ENCODE data around the gene SNX27.
"Not testable (repeated sequence)": the region's sequence is repeated elsewhere in the genome, so short reads cannot be mapped to it uniquely, and the experiment has no call there.

The SNX27 gene

DNA sequence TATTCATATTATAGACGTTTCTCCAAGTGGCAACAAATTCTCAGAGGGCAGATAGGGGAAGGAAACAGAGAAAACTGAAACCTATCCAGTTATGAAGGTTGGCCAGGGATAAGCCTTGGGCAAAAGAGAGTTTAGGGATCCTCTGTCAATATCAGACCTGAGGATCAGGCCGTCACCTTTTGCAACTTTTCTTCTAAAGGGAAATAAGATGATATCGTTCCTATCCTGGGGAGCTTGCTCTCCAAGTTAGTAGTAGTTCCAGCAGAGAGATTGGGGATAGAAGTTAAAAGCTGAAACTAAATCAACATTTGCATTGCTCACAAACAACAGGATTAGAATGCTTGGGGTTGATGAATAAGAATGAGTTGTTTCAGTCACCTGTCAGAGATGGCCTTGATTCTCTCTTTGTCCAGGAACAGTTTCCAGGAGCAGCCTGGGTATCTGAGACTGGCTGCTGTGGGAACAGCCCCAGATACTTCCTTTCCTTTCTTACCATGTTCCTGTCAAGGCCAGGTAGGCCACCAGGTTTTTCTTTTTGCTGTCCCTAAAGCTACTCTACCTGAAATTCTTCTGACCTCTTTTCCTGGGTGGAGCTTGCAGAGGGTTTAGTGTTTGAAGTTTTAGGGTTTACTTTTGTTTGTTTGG is 112.0 kb downstream of the SNX27 start:
- no peak for DNase-seq

- DNase-seq, result no peak
Measured at GRCh38 chr1:151728151-151729054, 116.6 kb downstream of the SNX27 start.

- no peak for DNase-seq
Measured at GRCh38 chr1:151729157-151729965, 117.5 kb downstream of the SNX27 start.

GRCh38 chr1:151729966-151730291 is 118.1 kb downstream of the SNX27 start:
- DNase-seq, result no peak

- no peak for DNase-seq
Measured at GRCh38 chr1:151733126-151733525, 121.3 kb downstream of the SNX27 start.

DNA sequence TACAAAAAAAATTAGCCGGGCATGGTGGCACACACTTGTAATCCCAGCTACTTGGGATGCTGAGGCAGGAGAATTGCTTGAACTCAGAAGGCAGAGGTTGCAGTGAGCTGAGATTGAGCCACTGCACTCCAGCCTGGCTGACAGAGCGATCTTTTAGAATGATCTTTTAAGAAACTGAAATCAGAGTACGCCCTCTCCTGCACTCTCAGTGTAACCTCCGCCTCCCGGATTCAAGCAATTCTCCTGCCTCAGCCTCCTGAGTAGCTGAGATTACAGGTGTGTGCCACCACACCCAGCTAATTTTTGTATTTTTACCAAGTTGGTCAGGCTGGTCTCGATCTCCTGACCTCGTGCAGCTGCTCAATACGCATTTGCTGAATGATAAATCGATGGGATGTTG is 122.1 kb downstream of the SNX27 start:
- DNase-seq, result not testable (repeated sequence)

- DNase-seq, result no peak
Measured at GRCh38 chr1:151737026-151737425, 125.2 kb downstream of the SNX27 start.

DNA sequence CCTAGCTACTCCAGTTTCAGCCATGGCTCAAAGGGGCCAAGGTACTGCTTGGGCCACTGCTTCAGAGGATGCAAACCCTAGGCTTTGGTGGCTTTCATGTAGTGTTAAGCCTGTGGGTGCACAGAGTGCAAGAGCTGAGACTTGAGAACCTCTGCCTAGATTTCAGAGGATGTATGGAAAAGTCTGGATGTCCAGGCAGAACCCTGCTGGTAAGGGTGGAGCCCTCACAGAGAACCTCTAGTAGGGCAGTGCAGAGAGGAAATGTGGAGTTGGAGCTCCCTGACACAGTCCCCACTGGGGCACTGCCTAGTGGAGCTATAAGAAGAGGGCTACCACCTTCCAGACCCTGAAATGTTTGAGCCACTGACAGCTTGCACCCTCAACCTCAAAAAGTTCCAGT is 125.6 kb downstream of the SNX27 start:
- no peak for DNase-seq

DNA sequence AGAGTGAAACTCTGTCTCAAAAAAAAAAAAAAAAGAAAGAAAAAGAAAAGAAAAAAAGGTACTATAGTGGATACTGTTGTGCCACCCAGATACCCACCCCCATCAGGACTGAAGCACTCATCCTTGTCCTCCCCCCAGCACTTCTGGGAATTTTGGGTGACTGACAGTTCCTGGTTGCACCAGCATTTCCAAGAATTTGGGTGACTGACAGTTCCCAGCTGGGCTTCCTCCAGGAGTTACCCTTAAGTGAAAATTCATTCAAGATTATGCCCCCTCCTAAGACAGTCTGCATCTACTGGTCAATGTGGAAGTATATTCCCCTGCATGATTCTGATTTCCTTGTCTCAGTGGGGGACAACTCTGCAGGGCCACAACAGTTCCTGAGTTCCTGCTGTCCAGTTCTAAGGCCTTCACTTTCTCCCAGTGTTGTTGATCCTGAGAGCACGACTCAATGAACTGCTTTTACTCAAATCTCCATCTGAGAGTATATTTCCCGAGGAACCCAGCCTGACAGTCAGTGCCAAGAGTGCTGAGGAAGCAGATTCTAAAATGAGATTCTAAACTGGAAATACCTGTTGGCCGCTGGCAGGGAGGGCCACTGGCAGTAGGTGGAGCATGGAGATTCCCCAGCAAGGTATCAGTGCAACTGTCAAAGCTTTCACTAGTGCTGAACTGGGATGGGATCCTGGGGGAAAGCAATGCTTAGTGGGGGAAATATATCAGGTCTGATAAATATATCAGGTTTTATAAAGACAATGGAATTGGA is 127.9 kb downstream of the SNX27 start:
- DNase-seq, result no peak

DNA sequence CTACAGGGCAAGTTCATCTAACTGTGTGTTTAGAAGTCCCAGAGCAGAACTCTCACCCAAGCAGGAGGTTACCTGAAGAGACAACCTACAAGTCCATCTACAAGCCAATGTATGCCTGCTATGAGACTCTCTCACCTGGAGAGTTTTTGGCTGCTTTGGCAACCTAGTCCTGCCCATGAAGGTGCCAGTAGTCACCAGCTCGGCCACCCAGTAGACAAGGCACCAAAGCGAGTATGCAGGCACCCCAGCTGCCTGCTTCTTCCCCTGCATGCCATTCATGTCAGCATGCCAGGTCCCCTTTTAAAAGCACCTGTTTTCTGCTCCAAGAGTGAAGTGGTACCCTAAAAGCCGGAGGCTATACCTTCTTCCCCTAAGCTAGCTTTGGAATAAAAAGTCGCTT is 129.7 kb downstream of the SNX27 start:
- DNase-seq, result no peak
